Mammary epithelial cell (primary cell): ENCODE results near the gene TNNI3K.

ENCODE experiments used
- CTCF ChIP-seq, 2 donors: IDR thresholded peaks in 1 of 2; conservative IDR thresholded peaks in 1 of 2; 2 replicates each; pipeline ENCODE4 v1.5.1; 2011 to 2012; ENCODE audit warnings: inconsistent platforms in 2 of 2, low read length in 2 of 2, mild to moderate bottlenecking in 2 of 2, control low read depth in 1 of 2, low read depth in 1 of 2; ENCODE audit not compliant: insufficient read depth in 1 of 2; ENCODE audit errors: extremely low read depth in 1 of 2
- EZH2 ChIP-seq: IDR thresholded peaks from 2 replicates; pipeline ENCODE4 v1.6.1; 2012; ENCODE audit warnings: low read length, inconsistent platforms, borderline replicate concordance

GRCh38 chr1:74392186-74392585 lies 157.0 kb downstream of the TNNI3K start:
- TF ChIP-seq CTCF (conservative IDR thresholded peaks at IDR 0.05 in 1 of 2, IDR thresholded peaks at IDR 0.05 in 1 of 2; ENCODE audit: extremely low read depth in 1 of 2, insufficient read depth in 1 of 2, low read depth in 1 of 2, low read length in 2 of 2) (no peak), EZH2 (no peak)
